Ecto neural progenitor cell (in vitro differentiated cells): ENCODE results near the gene KRTAP4-7.
"Not testable (repeated sequence)": the region's sequence is repeated elsewhere in the genome, so short reads cannot be mapped to it uniquely, and the experiment has no call there.

ENCODE experiments used
- DNase-seq: peaks from one replicate; pipeline ENCODE4 v3.0.0-alpha.2; 2018; ENCODE audit warnings: low spot score

Gene KRTAP4-7

DNA sequence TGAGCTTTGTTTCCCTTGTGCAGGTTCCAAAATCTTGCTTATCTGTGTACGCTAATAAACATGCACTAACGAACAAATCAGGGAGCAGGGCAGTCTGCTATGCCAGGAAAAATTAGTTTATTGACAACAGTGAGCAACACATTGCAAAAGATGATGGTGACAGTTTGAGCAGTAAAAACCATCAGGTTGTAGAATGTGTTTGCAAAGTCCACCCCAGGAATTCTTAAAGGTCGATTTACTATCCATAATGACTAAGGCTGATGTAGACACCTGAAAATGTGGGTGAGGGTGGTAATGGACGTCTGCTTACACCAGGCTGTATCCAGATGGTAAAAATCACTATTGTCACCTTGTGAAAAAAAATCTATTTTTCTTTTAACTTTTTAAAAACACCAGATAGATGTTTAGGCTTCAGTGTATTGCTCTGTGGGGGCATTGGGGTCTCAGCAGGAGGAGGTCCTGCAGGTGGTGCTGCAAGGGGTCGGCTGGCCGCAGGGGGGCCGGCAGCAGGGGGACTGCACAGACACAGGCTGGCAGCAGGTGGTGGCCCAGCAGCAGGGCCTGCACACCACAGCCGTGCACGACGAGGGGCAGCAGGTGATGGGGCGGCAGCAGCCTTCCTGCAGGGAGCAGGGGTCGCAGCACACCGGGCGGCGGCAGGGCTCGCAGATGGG, 18.8 kb upstream of the KRTAP4-7 start:
- DNase-seq, result not testable (repeated sequence)

DNA sequence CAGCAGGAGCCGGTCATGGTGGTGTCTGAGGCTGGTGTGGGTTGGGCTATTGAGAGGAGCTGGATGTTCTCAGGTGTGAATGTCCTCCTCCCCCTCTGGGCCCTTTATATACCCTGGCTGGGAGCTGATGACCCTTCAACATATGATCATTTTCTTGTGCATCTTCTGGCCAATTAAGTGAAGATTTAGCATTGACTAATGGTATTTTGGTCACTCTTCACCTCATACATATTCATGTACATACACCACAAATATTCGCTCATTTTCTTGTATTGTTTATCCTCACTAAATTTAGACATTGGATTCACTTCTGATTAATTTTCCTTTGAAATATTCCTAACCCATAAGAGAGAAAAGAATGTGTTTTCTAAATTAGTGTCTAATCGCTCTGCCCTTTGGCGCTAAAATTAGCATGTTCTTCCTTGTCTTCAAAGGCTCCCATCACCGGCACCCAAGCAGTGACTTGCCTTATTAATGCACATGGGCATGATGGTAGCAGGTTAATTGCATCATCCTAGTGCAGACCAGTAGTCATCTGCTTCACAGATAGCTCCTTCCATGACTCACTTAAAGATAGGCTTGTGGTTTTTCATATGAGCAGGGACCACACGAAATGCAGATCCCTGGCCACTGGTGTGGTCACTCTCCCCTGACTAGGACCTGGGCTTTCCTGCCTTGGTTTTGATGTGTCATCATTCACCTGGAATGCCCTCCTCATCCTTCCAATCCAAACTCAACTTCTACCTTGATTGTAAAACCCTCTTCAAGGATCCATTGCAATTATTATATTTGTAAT, 17.9 kb upstream of the KRTAP4-7 start, which contains the start of gene KRTAP2-4:
TSS of gene KRTAP2-4 (minus strand) at position 51 of the 796 bp plus-strand sequence. CDS start at position 17, 34 bp downstream.
- no peak for DNase-seq

DNA sequence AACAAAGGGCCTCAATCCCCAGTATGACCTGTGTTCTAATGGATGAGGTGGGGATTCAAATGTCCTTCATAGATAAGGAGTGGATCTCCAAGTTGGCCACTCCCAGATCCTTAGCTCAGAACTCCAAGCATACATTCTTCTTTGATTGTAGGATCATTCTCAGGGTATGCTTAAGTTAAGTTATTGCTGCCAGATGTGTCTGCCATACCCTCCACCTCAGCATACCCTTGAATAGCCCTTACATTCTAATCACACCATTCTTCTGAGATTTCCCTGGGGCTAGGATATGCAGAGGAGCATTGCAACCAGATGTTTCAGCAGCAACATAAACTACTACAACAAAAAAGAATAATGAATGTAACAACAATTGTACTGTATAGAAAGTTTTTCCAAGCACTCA, 16.7 kb upstream of the KRTAP4-7 start:
- no peak for DNase-seq

DNA sequence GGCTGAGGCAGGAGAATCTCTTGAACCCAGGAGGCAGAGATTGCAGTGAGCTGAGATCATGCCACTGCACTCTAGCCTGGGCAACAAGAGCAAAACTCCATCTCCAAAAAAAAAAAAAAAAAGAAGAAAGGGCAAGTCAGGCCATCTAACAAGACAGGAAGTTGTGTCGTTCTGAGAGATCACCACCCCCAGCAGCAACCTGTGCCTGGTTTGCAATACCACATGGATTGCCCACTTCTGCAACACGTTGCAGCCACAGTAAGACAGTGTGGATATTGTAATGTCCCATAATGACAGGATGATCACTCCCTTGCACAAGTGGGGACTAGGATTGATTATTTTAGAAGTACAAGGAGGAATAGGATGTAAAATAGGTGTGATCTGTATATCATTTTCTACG, 14.9 kb upstream of the KRTAP4-7 start:
- no peak for DNase-seq

DNA sequence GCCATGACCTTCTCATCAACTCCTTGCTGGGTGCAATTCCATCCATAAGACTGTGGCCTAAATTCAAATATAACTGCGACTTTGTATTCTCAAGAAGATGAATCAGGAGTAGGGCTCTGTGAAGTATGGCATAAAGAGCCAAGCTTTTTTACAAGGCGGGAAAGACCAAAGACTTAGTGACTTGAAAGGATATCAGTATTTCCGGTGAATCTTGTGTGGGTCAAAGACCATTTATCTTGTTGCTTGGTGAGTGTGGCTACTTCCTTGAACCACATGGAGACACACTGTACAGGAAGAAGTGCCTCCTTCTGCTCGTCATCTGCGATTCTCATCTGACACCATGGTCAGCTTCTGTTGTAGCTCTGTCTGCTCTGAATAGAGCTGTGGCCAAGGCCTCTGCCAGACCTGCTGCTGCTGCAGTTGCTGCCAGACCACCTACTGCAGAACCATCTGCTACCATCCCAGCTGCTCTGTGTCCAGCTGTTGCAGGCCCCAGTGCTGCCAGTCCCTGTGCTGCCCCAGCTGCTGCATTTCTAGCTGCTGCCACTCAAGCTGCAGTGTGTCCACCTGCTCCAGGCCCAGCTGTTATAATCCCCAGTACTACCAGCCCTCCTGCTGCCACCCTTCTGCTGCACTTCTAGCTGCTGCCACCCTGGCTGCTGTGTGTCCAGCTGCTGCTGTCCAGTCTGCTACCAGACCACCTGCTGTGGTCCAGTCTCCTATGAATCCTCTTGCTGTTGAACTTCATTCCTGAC, 12.2 kb upstream of the KRTAP4-7 start:
- no peak for DNase-seq

DNA sequence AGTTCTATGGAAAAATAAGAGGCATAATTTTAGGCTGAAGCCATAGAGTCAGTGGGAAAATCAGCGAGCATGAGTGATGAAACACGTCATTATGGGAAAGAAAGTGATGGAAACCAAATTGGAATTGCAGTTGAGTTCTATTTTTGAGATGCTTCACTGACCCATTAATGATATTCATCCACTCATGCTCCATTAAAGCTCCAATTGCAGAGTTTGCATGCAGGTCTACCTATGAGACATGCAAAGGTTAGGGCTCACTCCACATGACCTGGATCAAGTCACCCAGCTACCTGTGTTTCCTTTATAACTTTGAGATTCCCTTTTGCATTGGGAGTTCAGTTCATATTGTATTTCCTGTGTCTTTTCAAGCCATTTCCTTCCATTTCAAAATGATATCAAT, 10.3 kb upstream of the KRTAP4-7 start:
- no peak for DNase-seq

DNA sequence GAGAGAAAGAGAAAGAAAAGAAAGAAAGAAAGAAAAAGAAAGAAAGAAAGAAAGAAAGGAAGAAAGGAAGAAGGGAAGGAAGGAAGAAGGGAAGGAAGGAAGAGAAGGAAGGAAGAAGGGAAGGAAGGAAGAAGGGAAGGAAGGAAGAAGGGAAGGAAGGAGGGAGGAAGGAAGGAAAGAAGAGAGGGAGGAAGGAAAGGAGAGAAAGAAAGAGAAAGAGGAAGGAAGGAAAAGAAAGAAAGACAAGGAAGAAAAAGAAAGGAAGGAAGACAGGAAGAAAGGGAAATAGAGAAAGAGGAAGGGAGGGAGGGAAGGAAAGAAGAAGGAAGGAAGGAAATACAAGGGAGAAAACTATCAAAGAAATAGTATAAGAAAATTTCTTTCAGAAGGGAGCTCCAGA, 7.2 kb upstream of the KRTAP4-7 start:
- DNase-seq, result no peak

DNA sequence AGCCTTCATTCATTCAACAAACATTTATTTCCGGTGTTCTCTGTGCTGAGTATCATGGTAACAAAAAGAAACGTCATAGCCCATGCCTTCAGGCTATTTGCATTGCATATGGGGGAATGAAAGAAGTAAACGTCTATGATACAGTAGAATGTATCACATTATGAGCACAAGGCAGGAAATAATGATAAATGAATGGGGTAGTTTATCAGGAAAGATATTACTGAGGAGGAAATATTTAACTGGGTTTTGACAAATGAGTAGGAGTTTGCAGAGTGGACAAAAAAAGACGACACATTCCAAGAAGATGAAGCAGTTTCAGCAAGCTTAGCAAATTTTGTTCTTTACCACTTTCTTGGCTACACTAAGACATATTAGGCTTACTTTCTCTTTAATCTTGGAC, 1.3 kb upstream of the KRTAP4-7 start:
- no peak for DNase-seq

- DNase-seq, result not testable (repeated sequence)
Measured at GRCh38 chr17:41083427-41083826, 523 bp upstream of the KRTAP4-7 start.

DNA sequence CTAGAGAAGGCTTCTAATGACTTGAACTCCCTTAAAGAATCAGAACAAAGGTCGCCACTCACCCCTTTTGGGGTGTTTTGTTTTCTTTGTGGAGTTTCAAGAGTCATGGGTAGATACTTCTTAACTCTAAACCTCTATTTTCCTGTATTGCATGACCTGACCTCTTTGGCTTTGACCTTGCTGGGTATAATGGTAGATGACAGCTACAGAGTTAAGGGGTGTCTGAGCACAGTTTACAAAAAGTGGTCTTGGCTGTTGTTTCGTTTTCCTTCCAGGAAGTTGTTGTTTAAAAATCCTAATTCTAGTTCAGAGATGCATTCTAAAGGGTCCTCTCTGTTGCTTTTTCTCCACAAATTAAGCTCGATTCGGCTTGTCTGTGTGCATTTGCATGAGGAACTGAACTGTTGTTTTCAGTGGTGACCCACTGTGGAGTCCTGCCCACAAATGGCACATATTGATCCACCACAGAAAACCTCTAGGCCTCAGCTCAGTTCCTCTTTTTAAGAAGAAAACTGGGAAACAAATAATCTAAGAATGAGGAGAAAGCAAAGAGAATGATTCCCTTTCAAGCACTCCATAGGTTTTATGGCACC, 4.9 kb downstream of the KRTAP4-7 start:
- DNase-seq, result not testable (repeated sequence)

- no peak for DNase-seq
Measured at GRCh38 chr17:41096055-41096454, 12.1 kb downstream of the KRTAP4-7 start.

- no peak for DNase-seq
Measured at GRCh38 chr17:41098042-41098441, 14.1 kb downstream of the KRTAP4-7 start, which contains the start of gene KRTAP4-8. Gene KRTAP4-8 (minus strand): TSS chr17:41098142. CDS start chr17:41098084, 58 bp downstream.

GRCh38 chr17:41098481-41098880, 14.5 kb downstream of the KRTAP4-7 start:
- no peak for DNase-seq

DNA sequence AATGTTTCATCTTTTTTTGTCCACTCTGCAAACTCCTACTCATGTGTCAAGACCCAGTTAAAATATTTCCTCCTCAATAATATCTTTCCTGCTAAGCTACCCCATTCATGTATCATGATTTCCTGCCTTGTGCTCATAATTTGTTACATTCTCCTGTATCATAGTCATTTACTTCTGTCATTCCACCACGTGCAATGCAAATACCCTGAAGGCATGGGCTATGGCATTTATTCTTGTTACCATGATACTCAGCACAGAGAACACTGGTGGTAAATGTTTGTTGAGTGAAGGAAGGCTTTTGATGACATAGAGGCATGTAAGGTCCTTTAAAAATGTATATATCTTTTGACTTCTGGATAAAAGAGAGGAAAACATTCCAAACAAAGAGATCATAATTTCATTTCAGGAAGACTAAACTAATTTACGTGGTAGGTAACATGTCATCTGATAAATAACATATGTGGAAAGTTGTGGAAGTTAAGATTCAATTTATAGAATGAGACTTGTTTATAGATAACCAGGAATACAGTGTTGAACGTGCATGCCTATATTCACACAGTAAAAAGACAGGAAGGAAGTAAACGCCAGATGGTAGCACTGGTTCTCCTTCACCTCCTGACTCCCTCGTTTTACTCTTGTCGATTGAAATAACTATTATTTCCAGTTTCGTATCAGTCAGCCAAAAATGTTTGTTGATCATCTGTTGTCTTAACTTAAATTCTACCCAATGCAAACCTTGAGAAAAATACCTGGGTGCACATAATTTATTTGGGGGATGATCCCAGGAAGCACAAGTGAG, 15.9 kb downstream of the KRTAP4-7 start:
- not testable (repeated sequence) for DNase-seq

DNA sequence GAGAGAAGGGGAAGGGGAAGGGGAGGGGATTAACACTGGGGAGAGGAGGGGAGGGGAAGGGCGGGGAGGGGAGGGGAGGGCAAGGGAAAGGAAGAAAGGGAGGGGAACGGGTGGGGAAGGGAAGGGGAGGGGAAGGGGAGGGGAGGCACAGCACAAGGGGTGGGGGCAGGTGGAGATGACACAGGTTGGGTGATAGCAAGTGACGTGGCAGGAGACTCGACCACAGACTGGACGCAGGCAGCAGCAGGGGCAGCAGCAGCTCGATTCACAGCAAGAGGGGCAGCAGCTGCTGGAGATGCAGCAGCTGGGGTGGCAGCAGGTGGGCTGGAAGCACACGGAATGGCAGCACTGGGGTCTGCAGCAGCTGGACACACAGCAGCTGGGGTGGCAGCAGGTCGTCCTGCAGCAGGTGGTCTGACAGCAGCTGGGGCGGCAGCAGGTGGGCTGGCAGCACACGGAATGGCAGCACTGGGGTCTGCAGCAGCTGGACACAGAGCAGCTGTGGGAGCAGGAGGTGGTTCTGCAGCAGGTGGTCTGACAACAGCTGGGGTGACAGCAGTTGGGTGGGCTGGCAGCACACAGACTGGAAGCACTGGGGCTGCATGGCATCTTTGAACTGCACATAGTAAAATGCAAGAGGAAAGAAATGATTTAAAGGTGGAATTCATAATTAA, 17.8 kb downstream of the KRTAP4-7 start, which contains the start of gene KRTAP4-16:
TSS of gene KRTAP4-16 (minus strand) at position 624 of the 674 bp plus-strand sequence. CDS start at position 624, 0 bp downstream.
- no peak for DNase-seq

DNA sequence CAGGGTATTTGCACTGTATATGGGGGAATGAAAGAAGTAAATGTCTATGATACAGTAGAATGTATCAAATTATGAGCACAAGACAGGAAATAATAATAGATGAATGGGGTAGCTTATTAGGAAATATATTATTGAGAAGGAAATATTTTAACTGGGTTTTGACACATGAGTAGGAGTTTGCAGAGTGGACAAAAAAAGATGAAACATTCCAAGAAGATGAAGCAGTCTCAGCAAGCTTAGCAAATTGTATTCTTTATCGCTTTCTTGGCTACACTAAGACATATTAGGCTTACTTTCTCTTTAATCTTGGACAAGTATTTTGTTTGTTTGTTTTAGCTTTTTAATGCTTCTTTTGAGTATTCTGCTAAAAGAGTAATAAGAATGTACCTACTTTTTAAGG, 19.9 kb downstream of the KRTAP4-7 start:
- no peak for DNase-seq

DNA sequence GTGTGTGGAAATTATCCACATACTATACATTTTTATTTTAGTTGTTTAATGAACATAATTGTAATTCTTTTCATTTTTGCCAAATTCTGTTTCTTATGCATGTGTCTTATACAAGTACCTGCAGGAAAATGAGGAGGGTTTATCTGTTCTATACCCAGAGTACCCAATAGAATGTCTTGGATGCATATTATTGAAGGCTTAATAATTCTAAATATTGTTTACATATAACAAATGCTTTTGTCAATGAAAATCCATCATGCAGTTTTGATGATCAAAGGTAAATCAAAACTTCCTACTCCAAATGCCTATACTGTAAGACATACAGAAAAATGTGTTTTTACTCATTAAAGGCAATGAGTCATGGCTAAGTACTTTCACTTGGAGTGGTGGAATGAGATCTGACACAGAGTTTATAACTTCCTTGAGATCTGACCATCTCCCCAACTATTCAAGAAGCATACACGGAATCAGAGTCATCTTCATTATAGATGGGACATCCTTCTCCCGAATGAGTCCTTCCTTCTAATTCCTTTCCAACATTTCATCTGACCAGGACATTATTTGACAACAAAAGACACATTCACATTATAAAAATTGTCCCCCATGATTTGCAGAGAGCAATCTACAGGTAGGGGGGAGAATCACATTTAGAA, 20.6 kb downstream of the KRTAP4-7 start:
- DNase-seq, result not testable (repeated sequence)

GRCh38 chr17:41105347-41105746, 21.4 kb downstream of the KRTAP4-7 start, which contains the start of gene KRTAP4-9:
Gene KRTAP4-9 (plus strand): TSS chr17:41105389. CDS start chr17:41105389, 0 bp downstream.
- DNase-seq, result not testable (repeated sequence)

DNA sequence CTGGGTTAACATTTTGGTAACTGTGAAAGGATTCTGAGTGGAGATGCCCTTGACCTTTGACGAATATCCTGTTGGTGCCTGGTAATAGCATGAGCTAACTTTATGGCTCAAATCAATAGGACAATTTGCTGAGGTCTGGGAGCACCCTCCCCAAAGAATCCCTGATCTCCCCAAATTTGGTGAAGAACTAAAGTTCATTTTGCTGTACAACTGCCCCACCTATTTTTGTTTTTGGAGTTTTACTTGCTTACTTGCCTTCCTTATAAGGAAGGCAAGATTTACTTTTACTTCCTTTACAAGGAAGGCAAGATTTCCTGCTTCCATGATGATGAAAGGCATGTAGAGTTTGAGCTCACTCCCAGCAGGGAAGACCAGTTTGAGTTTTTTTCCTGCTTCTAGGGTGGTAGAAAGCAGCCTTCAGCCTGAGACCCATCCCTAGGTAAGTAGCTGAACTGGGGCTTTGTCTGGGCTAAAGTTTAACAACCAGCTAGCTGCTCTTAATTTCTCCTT, 24.0 kb downstream of the KRTAP4-7 start:
- DNase-seq, result no peak
